DMS153 treated with DMSO at 0.1 percent for 48 hours (cell line): ENCODE results near the gene MON2.
"Not testable (repeated sequence)": the region's sequence is repeated elsewhere in the genome, so short reads cannot be mapped to it uniquely, and the experiment has no call there.

Source experiments
- DNase-seq: peaks from one replicate; lab custom pipeline; 2025; ENCODE audit not compliant: unreplicated experiment; lab: John Stamatoyannopoulos, UW

MON2 gene

DNA sequence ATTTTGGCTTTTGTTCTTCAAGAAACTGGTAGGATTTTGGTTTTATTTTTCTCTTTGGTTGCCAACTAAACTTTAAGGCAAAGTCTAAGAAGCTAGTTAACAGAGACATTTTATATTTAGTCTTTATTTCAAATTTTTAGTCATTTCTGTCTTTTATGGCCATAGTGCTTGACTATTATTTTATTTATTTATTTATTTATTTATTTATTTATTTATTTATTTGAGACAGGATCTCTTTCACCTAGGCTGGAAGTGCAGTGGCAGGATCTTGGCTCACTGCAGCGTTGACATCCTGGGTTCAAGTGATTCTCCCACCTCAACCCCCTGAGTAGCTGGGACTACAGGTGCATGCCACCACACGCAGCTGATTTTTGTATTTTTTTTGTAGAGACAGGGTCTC is 3.1 kb downstream of the MON2 start:
- DNase-seq, result no peak

DNA sequence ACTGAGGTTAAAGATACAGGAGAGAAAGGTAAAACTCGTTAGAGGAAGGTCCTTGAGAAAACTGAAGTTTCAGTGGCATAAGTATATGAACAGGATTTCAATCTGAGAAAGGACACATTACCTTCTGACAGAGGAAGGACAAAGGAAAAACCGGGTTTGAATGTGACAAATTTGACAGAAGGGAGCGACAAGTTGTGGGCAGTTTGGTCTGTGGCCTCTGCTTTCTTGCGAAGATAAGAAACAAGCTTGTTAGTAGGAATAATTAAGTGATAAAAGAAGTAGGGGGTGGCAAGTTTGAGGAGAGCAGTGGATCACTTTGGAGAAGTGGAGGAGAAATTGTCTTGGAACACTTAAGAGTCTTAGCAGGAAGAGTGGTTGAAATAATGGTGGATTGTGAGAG is 5.1 kb downstream of the MON2 start:
- DNase-seq, result no peak

DNA sequence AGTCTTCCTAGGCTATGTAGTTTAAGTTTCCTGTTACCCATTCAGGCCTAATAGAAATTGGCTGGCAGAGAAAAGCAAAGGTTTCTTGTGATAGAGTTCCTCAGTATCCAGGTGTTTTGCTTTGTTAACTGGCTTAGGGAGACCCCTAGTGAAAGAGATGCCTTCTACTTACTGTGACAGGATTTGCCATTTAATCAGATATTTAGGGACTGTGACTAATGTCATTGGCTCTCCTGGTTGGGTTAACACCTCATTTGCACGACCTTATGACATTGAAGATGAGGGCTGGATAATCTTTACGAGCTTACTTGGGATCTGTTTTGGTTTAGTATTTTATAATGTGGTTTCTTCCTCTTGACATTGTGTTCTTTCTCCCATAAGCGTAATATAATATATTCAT is 5.8 kb downstream of the MON2 start:
- no peak for DNase-seq

DNA sequence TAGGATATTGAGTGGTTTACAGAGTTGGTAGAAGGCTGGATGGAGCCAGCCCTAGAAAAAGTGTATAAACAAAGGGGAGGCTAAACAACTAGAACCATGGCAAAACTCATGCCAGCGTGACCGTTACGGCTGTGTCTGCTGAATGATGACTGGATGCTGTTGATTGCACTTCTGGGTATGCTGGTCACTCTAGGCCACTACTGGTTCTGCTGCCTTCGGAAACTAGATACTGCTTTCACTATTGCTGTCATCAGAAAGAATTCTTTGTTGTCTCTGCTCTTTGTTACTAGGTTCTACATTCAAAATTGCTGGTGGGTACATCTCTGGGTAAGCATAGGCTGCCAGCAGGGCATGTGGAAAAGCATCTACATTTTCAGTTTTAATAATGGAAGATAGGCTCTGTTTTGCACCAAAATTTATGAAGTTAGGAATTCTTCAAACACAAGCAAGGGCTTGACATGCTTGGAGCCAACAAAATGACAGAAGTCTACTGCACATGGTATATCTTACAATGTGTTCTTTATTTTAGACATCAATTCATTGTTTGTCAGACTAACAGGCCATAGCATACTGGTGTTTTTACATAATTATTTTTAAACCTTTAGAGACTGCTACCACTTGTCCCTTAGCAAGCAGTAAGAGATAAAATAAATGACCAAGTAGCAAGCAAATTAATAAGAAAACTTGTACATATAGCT is 15.4 kb downstream of the MON2 start:
- no peak for DNase-seq

DNA sequence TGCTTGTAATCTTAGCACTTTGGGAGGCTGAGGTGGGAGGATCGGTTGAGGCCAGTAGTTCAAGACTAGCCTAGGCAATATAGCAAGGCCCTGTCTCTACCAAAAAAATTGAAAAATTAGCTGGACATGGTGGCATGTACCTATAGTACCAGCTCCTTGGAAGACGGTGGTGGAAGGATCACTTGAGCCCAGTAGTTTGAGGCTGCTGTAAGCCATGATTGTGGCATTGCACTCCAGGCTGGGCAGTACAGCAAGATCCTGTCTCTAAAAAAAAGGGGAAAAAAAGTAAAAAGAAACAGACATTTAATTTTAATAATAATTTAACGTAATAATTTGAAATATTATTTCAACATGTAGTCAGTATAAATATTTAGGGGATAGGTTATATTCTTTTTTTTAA is 16.1 kb downstream of the MON2 start:
- no peak for DNase-seq

DNA sequence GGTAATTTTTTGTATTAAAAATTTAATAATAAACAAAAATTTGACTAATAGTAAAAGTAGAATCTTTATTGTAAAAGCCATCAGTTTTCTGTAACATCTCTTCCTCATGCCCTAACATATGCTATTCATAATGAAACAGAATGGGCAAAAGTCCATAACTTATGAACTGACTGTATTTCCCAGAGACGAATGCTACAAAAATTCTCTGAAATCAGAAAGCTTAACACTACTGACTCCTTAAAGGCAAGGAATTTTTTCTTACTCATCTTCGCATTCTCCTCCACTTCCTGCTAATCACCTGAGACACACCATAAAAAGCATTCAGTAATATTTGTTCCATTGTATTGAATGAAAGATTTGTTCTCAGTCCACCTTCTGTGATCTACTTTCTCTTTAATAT is 17.6 kb downstream of the MON2 start:
- no peak for DNase-seq

DNA sequence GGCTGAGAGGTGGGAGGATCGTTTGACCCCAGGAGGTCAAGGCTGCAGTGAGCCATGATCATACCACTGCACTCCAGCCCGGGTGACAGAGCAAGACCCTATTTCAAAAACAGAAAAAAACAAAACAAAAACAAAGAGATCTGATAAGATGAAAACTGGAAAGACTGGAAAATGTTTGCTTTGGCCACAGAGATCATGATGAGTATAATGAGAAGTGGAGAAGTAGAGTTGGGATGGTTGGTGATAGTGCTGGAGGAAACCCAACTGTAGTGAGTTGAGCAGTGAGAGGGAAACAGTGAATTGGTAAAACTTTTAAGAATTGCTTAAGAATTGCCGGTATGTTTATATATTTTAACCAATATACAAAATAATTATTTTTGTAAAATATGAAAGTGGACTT is 39.2 kb downstream of the MON2 start:
- DNase-seq, result no peak

DNA sequence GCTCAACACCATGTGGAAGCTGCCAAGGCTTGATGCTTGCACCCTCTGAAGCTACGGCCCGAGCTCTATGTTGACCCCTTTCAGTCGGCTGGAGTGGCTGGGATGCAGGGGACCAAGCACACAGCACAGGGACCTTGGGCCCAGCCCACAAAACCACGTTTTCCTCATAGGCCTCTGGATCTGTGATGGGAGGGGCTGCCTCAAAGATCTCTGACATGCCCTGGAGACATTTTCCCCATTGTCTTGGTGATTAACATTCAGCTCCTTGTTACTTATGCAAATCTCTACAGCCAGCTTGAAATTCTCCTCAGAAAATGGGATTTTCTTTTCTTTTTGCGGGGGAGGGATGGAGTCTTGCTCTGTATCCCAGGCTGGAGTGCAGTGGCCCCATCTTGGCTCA is 46.3 kb downstream of the MON2 start:
- DNase-seq, result no peak

DNA sequence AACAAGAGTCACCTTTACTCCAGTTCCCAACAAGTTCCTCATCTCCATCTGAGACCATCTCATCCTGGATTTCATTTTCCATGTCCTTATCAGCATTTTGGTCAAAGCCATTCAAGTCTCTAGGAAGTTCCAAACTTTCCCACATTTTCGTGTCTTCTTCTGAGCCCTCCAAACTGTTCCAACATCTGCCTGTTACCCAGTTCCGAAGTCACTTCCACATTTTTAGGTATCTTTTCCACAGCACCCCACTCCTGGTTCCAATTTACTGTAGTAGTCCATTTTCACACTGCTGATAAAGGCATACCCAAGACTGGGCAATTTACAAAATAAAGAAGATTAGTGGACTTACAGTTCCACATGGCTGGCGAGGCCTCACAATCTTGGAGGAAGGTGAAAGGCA is 47.5 kb downstream of the MON2 start:
- not testable (repeated sequence) for DNase-seq

DNA sequence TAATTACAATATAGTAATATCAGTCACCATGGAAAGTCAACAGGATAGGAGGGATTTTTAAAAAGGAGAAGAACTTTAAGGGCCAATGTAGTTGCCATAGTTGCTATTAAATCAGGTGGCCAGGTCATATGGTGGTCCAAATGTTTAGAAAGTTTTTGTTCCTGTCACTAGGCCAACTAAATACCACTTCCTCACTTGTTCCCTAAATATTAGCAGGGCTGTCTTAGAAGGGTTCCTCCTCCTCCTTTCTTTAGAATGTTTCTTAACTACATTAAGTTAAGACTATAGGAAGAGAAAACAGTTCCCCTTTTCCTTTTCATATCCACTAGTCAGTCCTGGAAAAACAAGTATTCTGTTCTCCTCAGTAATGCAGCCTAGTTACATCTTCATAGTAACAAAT is 50.3 kb downstream of the MON2 start:
- DNase-seq, result no peak

DNA sequence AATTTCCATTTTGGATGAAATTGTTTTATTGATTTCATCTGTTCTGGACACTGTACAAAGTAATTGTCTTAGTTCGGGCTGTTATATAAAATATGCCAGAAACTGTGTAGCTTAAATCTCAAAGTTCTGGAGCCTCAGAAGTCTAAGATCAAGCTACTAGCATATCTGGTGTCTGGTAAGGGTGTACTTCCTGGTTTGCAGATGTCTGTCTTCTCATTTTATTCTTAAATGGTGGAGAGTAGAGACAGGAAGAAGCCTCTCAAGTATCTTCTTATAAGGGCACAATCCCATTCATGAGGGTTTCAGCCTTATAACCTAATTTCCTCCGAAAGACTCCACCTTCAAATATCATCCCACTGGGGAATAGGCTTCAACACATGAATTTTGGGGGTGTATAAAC is 51.3 kb downstream of the MON2 start:
- no peak for DNase-seq

DNA sequence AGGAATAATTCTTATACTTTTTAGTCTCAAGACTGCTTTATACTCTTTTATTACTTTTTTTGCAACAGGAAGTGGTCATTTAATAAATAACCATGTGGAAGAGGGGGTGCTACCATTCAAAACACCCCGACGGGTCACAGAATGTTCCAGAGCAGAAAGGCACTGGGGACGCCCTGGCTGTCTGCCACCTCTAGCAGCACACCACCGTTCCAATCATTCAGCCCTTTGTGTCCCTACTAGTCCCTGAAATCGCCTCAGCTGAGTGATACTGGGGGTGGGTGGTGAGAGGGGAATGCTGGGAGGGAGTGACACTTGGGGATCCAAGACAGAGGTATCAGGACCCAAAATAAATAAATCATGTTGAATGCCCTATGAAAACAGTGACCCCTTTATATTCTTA is 52.4 kb downstream of the MON2 start:
- no peak for DNase-seq

DNA sequence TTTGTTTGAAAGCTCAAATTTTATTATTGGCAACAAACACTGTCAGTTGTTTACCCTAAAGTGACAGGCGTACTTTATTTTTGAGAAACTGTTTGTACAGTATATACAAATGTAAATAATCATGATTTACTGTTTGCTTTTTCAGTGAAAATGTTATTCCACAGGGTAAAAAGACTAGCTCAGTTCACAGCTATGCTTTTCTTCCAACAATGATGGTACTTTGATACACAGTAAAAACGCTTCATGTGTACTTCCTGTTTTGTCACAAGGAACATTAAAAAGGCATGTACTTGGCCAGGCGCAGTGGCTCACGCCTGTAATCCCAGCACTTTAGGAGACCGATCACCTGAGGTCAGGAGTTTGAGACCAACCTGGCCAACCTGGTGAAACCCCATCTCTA is 53.7 kb downstream of the MON2 start:
- no peak for DNase-seq

DNA sequence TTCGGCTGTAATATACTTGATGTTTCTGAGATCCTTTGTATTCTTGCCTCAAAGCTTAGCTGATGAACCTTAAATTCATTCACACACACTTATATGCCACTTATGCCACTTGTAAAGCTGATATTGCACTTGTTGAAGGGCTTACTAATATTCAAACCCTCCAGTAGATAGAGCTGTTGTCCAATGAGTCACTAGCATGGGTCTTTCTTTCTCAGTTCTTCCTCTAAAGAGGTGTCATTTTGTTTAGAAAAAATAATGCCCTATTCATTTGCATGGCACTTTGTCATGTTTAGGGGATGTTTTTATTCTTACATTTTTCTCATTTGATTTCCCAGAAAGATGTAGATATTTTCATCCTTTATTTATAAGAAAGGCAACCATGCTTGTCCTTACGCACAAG is 56.4 kb downstream of the MON2 start:
- no peak for DNase-seq

DNA sequence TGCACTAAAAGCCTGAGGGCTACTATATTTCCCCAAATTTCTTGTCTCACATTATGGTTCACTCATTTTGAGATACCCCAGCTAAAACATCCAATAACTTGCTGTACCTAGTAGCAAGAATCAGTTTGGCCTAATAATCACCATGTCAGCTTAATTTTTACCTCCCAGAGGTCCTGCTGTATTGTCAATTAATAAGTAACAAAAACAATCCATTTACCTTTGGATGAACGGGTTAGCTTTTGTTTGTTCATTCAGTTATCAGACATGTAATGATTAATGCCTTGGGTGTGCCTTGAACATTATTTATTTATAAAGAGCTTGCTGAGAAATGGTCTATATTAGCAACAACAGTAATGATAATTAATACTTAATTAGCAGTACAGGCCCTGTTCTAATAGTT is 57.0 kb downstream of the MON2 start:
- no peak for DNase-seq

DNA sequence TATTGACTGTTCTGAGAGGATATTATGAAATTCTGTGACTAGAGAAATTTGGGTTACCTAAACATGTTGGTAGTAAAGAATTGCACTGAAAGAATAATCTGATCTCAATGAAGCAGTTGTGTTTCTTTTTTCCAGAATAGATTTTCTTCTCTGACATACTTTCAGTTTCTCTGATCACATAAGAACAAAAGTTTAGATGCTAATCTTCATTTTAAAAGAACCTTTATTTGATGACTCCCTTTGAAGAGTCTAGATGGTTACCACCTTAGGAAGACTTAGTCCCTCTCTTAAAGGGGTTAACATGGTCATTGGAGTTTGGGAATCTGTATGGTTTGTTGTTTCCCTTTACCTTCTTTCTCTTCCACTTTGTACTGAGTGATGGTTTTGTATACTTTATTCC is 58.6 kb downstream of the MON2 start:
- no peak for DNase-seq

DNA sequence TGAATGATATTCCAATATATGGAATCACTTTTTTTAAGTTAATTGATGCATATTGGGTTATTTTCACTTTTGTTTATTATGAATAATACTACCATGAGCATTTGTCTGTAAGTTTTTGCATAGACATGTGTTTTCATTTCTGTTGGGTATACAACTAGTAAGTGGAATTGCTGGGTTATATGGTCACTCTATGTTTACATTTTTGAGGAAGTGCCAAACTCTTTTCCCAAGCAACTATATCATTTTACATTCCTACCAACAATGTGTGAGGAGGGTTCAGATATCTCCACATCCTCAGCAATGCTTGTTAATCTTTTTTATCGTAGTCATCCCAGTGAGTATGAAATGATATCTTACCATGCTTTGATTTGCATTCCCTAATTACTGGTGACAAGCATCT is 64.0 kb downstream of the MON2 start:
- DNase-seq, result no peak

DNA sequence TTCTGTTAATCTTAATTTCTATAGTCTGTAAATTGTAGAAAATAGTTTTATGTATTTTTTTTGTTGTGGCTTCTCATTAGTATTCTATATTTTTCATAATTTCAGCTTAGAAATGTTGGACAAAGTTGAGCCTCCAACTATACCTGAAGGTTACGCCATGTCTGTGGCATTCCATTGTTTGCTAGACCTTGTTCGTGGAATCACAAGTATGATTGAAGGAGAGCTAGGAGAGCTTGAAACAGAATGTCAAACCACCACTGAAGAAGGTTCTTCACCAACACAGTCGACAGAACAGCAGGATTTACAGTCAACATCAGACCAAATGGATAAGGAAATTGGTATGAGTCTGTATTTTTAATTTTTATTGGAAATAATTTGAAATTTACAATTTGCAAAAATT is 65.7 kb downstream of the MON2 start:
- DNase-seq, result no peak

DNA sequence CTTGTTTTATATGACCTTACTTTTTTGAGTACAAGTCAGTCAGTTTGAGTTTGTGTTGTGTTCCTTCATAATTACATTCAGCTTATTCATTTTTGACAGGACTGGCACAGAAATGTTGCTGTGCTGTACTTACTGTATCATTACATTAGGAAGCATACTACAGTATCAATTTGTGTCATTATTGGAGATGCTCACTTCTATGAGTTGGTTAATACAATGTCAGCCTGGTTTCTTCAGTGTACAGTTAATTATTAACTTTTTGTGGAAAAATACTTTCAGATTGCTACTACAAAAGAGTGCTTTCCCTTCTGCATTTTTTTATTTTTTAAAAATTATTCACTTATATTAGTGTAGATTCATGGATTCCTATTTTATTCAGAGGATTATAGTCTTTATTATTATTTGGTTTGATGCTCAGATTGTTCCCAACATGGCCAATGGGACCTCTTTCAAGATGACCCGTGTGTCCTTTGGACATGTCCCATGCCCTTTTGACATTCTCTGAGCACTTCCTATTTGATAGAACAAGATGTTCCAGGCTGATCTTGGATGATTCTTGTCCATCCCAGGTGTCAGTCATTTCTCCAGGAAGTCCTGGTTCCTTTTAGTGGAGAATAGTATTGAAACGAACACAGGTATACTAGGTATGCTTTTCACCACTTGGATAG is 66.6 kb downstream of the MON2 start:
- no peak for DNase-seq

DNA sequence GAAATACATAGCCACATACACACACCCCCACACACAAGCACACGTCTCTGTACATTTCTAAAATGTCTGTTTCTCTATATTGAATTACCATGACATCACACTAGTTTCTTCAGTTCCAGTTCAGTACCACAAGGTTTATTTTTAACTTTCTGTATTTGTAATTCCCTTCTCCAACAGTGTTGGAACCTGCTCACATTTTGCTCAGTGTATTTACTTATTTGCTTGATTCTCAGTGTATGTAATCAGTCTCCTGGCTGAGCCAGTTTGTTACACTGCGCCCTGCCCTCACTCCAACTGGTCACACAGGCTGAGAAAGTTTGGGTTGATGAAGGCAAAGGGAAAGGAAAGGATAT is 67.1 kb downstream of the MON2 start:
- no peak for DNase-seq

DNA sequence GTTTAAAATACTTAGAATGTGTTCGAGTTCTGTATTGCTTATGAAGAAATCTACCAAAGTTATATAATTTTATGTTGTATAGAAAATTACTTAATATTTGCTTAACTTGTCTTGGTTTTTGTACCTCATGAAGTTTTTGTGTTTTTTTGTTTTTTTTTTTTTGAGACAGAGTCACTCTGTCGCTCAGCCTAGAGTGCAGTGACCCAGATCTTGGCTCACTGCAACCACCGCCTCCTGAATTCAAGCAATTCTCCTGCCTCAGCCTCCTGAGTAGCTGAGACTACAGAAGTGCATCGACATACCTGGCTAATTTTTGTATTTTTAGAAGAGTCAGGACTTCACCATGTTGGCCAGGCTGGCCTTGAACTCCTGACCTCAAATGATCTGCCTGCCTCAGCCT is 69.9 kb downstream of the MON2 start:
- no peak for DNase-seq

DNA sequence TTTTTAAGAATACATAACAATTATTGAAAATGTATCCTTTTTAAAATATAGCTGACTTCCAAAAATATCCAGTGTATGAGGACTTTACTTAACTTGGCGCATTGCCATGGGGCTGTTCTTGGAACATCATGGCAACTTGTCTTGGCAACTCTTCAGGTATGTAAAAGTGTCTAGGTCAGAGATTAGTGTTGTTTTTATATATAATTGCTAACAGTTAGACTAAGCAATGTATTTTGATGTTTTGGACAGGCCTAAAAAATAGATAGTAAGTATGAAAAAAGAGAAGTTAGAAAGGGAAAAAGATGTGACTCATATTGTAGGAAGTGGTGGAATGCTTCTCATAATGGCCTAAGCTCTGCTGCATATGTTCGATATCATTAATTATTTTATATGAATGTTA is 70.9 kb downstream of the MON2 start:
- no peak for DNase-seq

DNA sequence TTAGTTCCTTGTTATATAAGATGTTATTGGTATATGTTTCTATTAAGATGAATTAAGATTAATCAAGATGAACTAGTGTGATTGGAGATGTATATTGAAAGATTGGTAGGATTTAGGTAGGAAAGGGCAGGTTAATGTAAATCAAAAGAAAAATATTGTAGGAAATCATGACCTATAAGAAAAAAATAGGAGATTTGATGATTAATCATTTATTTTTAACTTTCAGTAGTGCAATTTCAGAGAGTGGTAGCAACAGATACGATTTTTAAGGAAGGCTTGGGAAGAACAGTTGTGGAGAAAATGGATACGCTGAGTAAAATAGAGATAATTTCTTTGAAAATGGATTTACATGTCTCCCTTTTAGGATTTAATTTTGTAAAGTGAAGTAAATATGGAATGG is 73.7 kb downstream of the MON2 start:
- DNase-seq, result no peak
